NCI-H2196 (cell line): ENCODE data around the gene GALM.

Experiments
- DNase-seq: peaks from one replicate; lab custom pipeline; 2025; ENCODE audit not compliant: unreplicated experiment; lab: John Stamatoyannopoulos, UW

Gene GALM

GRCh38 chr2:38649176-38649728, 16.7 kb upstream of the GALM start:
- no peak for DNase-seq

- DNase-seq = no peak
Measured at GRCh38 chr2:38650012-38650411, 15.9 kb upstream of the GALM start.

GRCh38 chr2:38650717-38651116, 15.2 kb upstream of the GALM start:
- no peak for DNase-seq

- peak; percentile 21 for DNase-seq
Measured at GRCh38 chr2:38652431-38653273, 13.3 kb upstream of the GALM start.

- DNase-seq = no peak
Measured at GRCh38 chr2:38653380-38653714, 12.6 kb upstream of the GALM start.

- DNase-seq = no peak
Measured at GRCh38 chr2:38653715-38654527, 12.0 kb upstream of the GALM start.

GRCh38 chr2:38654528-38655381, 11.2 kb upstream of the GALM start:
- no peak for DNase-seq

GRCh38 chr2:38655441-38655840, 10.5 kb upstream of the GALM start:
- DNase-seq = no peak

- no peak for DNase-seq
Measured at GRCh38 chr2:38656866-38657480, 8.9 kb upstream of the GALM start.

GRCh38 chr2:38658613-38659012, 7.3 kb upstream of the GALM start:
- no peak for DNase-seq

- DNase-seq = no peak
Measured at GRCh38 chr2:38659115-38659514, 6.8 kb upstream of the GALM start.

- no peak for DNase-seq
Measured at GRCh38 chr2:38660282-38660681, 5.6 kb upstream of the GALM start.

- DNase-seq = no peak
Measured at GRCh38 chr2:38661306-38661705, 4.6 kb upstream of the GALM start.

- DNase-seq = no peak
Measured at GRCh38 chr2:38666556-38666910, 619 bp downstream of the GALM start.

- no peak for DNase-seq
Measured at GRCh38 chr2:38668092-38668491, 2.2 kb downstream of the GALM start.

GRCh38 chr2:38668779-38669479, 3.0 kb downstream of the GALM start:
- DNase-seq = no peak

GRCh38 chr2:38671303-38671702, 5.4 kb downstream of the GALM start:
- DNase-seq = no peak

GRCh38 chr2:38671946-38672345, 6.0 kb downstream of the GALM start:
- DNase-seq = no peak

- no peak for DNase-seq
Measured at GRCh38 chr2:38672445-38673391, 6.8 kb downstream of the GALM start.
